ENCODE measurements around the gene ADO. TPM values are rescaled to one million over a fixed set of nuclear protein-coding genes. Genes with fewer than 3 reads are reported as not detected.

ADO gene
- total RNA-seq, 3 donors from 2014 or later, result 13.9 to 27.1 (median 22.9) TPM

DNA sequence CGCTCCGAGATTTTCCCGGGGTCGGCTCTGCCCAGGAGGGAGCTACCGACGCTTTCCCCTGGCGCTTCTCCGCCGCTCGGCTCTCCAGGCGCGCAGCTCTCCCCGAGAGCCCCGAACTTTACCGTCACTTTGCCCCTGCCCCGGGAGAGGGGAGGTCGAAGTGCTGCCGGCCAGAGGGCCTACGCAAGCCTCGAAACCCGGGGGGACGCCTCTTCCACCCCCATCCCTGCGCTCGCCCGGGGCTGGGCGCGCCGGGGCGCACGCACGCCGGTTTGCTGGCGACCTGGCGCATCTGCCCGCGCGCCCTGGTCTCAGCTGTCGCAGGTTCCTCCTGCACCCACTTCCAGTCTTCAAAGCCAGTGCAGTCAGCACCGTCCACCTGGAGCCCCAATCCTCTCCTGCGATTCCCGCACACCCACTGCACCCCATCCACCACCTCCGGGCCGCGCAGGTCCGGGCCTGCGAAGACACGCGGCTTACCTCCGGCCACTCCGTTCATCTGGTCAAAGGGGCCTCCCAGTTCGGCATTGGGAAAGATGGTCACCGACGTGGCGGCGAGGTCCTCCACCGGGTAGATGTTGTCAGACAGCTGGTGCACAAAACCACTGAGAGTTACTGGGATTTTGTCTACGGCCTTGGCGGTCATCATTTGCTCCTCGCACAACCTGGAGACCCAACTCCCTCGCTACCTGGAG is 11.0 kb downstream of the ADO start:
- Histone ChIP-seq H3K27me3 (peaks cover 0 to 18% of the 10 kb centered on the region in 2 donors), H3K36me3 (no peaks in the 10 kb centered on the region), H3K27ac (peak overlapping the region; percentile 82 to 94), H3K4me3 (peak overlapping the region; percentile 65 to 94 (median 72)), H3K9me3 (no peaks in the 10 kb centered on the region), H3K4me1 (peaks cover 10 to 14% of the 10 kb centered on the region in 2 donors)
- TF ChIP-seq, protein P1, sequence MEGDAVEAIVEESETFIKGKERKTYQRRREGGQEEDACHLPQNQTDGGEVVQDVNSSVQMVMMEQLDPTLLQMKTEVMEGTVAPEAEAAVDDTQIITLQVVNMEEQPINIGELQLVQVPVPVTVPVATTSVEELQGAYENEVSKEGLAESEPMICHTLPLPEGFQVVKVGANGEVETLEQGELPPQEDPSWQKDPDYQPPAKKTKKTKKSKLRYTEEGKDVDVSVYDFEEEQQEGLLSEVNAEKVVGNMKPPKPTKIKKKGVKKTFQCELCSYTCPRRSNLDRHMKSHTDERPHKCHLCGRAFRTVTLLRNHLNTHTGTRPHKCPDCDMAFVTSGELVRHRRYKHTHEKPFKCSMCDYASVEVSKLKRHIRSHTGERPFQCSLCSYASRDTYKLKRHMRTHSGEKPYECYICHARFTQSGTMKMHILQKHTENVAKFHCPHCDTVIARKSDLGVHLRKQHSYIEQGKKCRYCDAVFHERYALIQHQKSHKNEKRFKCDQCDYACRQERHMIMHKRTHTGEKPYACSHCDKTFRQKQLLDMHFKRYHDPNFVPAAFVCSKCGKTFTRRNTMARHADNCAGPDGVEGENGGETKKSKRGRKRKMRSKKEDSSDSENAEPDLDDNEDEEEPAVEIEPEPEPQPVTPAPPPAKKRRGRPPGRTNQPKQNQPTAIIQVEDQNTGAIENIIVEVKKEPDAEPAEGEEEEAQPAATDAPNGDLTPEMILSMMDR (IDR thresholded peaks at IDR 0.05), result no peak
- TF ChIP-seq POLR2AphosphoS5 (IDR thresholded peaks at IDR 0.05) (no peak), POLR2A (IDR thresholded peaks at IDR 0.05) (no peak)
- DNase-seq (ENCODE audit: low spot score in 2 of 2), result peak in 1 of 2 donors; percentile 41
- intact Hi-C loops (cut with DNase I; ENCODE audit: low total_unique reads), result loop anchor here (2.0 kb wide), 1 partner anchor 29 kb away; no protein-coding TSS in a partner anchor

DNA sequence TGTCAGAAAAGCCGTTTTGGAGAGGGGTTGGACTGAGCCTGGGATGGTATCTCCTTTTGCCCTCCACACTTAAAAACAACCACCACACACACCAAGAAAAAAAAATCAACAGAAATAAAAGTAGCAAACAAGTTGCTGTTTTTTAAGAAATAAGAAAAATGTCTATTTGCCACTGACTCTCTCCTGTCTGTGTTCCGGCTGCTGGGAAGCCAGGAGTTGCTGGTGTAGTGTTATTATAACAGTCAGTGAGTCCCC is 11.5 kb downstream of the ADO start:
- Histone ChIP-seq H3K4me3 (peak overlapping the region; percentile 65 to 94 (median 72)), H3K9me3 (no peaks in the 10 kb centered on the region), H3K4me1 (peaks cover 10 to 14% of the 10 kb centered on the region in 2 donors), H3K36me3 (no peaks in the 10 kb centered on the region), H3K27ac (peak overlapping the region; percentile 82 to 94), H3K27me3 (peaks cover 0 to 18% of the 10 kb centered on the region in 2 donors)
- intact Hi-C loops (cut with DNase I; ENCODE audit: low total_unique reads), result loop anchor here (2.0 kb wide), 1 partner anchor 29 kb away; no protein-coding TSS in a partner anchor
- TF ChIP-seq, protein P1 (IDR thresholded peaks at IDR 0.05), result no peak
- TF ChIP-seq POLR2A (IDR thresholded peaks at IDR 0.05) (no peak), POLR2AphosphoS5 (IDR thresholded peaks at IDR 0.05) (no peak)
- no peak for DNase-seq (ENCODE audit: low spot score in 2 of 2)

DNA sequence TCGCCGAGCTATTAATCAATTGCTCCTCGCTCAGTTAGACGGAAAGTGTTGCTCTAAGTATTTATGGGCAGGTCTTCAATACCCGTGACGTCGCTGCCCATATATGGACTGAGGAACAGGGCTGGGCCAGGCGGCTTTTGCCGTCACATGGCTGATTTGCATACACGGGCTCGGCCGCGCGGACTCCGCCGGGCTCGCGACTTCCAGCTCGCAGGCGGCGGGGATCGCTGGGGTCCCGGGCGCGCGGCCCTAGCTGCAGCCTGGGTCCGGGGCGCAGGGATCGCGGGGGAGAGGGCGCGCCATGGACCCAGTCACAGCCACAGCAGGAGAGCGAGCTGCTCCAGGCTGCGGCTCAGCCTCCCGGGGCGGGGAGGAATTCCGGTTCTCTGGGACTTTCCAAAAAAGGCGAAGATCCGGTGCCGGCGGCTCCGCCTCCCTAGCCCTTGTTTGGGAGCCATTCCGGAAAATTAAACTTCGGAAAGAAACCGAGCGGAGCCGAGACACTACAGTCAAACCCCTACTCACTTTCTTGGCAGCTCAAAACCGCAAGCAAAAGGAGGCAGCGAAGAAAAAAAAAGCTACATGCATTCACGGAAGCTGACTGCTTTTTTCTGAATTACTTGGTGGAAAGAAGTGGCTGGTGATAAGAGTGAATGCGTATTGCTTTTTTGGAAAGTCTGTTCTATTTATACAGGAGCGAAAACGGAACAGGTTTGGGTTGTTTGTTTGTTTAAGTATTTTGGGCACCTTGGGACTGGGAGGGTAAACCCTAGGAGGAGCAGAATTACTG is 12.0 kb downstream of the ADO start, which contains the start of gene EGR2:
TSS of gene EGR2 (minus strand) at position 36 of the 790 bp plus-strand sequence. CDS start 337 bp downstream, outside the sequence.
- TF ChIP-seq POLR2AphosphoS5 (IDR thresholded peaks at IDR 0.05) (peak in 2 of 3 donors; percentile 50 to 63), POLR2A (IDR thresholded peaks at IDR 0.05) (no peak)
- intact Hi-C loops (cut with DNase I; ENCODE audit: low total_unique reads), result loop anchor here (2.0 kb wide), 1 partner anchor 30 kb away; no protein-coding TSS in a partner anchor
- H3K4me1 ChIP-seq, result peaks cover 10 to 14% of the 10 kb centered on the region in 2 donors

DNA sequence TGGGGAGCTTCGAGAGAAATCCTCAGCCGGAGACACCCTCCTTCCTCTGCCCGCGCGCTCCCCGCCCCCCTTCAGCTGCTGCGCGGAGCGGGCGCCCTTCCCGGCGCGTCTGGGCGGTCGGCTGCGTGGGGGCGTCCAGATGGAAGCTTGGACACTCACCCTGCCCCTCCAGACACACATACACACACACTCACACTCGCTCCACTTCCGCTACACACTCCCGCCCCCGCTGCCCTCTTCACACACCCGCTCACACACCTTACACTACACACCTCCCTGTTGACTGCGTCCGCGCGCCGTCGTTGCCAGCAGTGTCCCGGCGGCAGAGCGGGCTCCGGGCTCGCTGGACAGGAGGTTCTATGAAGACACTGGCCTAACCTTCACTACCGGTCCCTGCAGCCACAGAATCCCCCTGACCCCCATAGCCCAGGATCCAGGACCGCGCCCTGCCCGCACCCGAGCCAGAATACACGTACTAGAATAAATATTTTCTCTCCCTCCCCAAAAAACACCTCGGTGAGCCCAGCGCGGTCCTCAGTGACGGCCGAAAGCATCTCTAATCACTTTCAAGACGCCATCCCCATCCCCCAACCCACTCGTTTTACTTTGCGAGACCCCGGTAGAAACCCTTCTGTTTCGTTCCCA is 12.7 kb downstream of the ADO start:
- H3K36me3 ChIP-seq, result no peaks in the 10 kb centered on the region
- H3K27ac ChIP-seq, result peak overlapping the region; percentile 82 to 94
- peaks cover 0 to 18% of the 10 kb centered on the region in 2 donors for H3K27me3 ChIP-seq
- DNase-seq (ENCODE audit: low spot score in 2 of 2), result peak in 1 of 2 donors; percentile 65
- H3K9me3 ChIP-seq, result no peaks in the 10 kb centered on the region
- TF ChIP-seq POLR2A (IDR thresholded peaks at IDR 0.05) (no peak), POLR2AphosphoS5 (IDR thresholded peaks at IDR 0.05) (peak in 1 of 3 donors; percentile 26)
- TF ChIP-seq, protein P1 (IDR thresholded peaks at IDR 0.05), result no peak
- intact Hi-C loops (cut with DNase I; ENCODE audit: low total_unique reads), result loop anchor here (2.0 kb wide), 1 partner anchor 30 kb away; no protein-coding TSS in a partner anchor
- H3K4me1 ChIP-seq, result peaks cover 10 to 14% of the 10 kb centered on the region in 2 donors
- peak overlapping the region; percentile 65 to 94 (median 72) for H3K4me3 ChIP-seq

More for the DNA sequence above, 12.0 kb downstream of the ADO start, which contains the start of gene EGR2:
- H3K27me3 ChIP-seq, result peaks cover 0 to 18% of the 10 kb centered on the region in 2 donors
- peak; percentile 88 to 96 for DNase-seq (ENCODE audit: low spot score in 2 of 2)
- H3K27ac ChIP-seq, result peak within 1 kb of the TSS; percentile 82 to 94
- peak within 1 kb of the TSS; percentile 65 to 94 (median 72) for H3K4me3 ChIP-seq
- no peaks in the 10 kb centered on the region for H3K36me3 ChIP-seq
- no peaks in the 10 kb centered on the region for H3K9me3 ChIP-seq

DNA sequence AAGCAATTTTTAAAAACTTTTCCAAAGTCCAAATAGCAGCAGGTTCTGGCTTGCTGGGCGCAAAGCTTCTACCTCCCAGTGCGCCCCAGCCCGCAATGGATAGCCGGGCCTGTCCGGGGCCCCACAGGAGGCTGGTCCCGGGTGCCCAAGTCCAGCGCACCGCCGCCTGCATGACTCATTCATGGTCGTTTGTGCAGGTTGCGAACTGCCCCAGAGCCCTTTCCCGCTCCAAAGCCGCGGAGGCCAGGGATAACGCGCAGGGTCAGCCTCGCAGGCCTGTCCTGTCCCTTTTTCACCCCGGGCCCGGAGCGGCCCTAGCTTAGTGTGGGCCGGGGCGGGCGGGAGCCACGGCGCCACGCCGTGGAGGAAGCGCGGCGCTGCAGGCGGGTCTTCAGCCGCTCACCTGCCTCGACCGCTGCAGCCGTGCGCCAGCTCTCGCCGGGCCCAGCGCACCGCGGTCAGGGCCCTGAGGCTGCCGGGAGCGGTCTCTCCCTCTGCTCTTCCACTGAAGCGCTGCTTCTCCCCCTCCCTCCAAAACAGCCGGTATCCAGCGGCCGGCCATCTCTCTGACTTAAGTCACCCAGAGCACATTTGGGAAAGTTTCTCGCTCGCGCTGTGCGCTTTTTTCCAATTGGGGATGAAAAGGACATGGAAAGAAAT is 13.4 kb downstream of the ADO start:
- intact Hi-C loops (cut with DNase I; ENCODE audit: low total_unique reads), result loop anchor here (2.0 kb wide), 1 partner anchor 31 kb away; no protein-coding TSS in a partner anchor
- TF ChIP-seq POLR2AphosphoS5 (IDR thresholded peaks at IDR 0.05), result peak in 2 of 3 donors; percentile 39 to 54
- TF ChIP-seq POLR2A (IDR thresholded peaks at IDR 0.05), result no peak
- TF ChIP-seq, protein P1 (IDR thresholded peaks at IDR 0.05), result peak; percentile 30 to 64 (median 53)
- DNase-seq (ENCODE audit: low spot score in 2 of 2), result peak; percentile 67 to 68
- H3K27me3 ChIP-seq, result peaks cover 0 to 18% of the 10 kb centered on the region in 2 donors
- H3K36me3 ChIP-seq, result no peaks in the 10 kb centered on the region
- H3K4me1 ChIP-seq, result peaks cover 10 to 14% of the 10 kb centered on the region in 2 donors
- H3K27ac ChIP-seq, result peak overlapping the region; percentile 82 to 94
- no peaks in the 10 kb centered on the region for H3K9me3 ChIP-seq
- peak overlapping the region; percentile 65 to 94 (median 72) for H3K4me3 ChIP-seq
